WERI-Rb-1 (cell line): ENCODE results near the gene AOC1.

ENCODE experiments used
- DNase-seq: peaks from one replicate; pipeline ENCODE4 v3.0.0-alpha.2; 2020
- H3K27ac ChIP-seq: fragments of 250-450 bp; sonication (Bioruptor Pico); 2 replicates; pipeline ENCODE4 v1.5.1; 2020; ENCODE audit warnings: mild to moderate bottlenecking, moderate library complexity
- H3K27me3 ChIP-seq: fragments of 250-450 bp; sonication (Bioruptor Pico); 2 replicates; pipeline ENCODE4 v1.5.1; 2021; ENCODE audit warnings: mild to moderate bottlenecking, low read depth, moderate library complexity; ENCODE audit not compliant: insufficient read depth, severe bottlenecking
- H3K36me3 ChIP-seq: fragments of 250-450 bp; sonication (Bioruptor Pico); 2 replicates; pipeline ENCODE4 v1.5.1; 2020; ENCODE audit warnings: mild to moderate bottlenecking, moderate library complexity
- H3K4me3 ChIP-seq: 2 replicates; pipeline ENCODE4 v1.5.1; 2011; ENCODE audit warnings: low read depth, mild to moderate bottlenecking, control low read depth, low read length
- H3K9me3 ChIP-seq: fragments of 250-450 bp; sonication (Bioruptor Pico); 2 replicates; pipeline ENCODE4 v1.5.1; 2021; ENCODE audit warnings: mild to moderate bottlenecking, moderate library complexity; ENCODE audit not compliant: severe bottlenecking
- TF ChIP-seq, protein P1 (sequence below): IDR thresholded peaks from 2 replicates; pipeline ENCODE4 v1.5.1; 2011; ENCODE audit warnings: low read depth, mild to moderate bottlenecking, control low read depth, inconsistent platforms, low read length

Gene AOC1

DNA sequence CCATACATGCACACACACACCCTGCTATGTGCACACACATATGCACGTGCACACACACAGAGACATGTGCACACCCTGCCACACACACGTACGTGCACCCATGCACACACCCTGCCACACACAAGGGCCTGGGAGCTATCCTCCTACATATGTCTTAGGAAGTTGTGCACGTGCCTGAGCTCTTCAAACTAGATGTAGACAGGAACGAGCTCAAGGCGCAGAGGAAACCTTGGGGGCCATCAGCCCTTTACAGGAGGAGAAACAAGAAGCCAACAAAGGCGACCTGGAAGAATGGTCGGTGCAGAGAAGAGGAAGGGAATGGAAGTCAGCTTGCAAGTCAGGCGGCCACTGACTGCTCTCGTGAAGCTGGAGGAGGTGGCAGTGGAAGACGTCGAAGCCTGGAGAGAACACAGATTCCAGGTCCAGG, 58.7 kb downstream of the AOC1 start:
- no peak overlapping the region for H3K27ac ChIP-seq
- H3K36me3 ChIP-seq: no peaks in the 10 kb centered on the region
- no peaks in the 10 kb centered on the region for H3K9me3 ChIP-seq
- H3K27me3 ChIP-seq: no peaks in the 10 kb centered on the region
- DNase-seq: no peak
- TF ChIP-seq, protein P1, sequence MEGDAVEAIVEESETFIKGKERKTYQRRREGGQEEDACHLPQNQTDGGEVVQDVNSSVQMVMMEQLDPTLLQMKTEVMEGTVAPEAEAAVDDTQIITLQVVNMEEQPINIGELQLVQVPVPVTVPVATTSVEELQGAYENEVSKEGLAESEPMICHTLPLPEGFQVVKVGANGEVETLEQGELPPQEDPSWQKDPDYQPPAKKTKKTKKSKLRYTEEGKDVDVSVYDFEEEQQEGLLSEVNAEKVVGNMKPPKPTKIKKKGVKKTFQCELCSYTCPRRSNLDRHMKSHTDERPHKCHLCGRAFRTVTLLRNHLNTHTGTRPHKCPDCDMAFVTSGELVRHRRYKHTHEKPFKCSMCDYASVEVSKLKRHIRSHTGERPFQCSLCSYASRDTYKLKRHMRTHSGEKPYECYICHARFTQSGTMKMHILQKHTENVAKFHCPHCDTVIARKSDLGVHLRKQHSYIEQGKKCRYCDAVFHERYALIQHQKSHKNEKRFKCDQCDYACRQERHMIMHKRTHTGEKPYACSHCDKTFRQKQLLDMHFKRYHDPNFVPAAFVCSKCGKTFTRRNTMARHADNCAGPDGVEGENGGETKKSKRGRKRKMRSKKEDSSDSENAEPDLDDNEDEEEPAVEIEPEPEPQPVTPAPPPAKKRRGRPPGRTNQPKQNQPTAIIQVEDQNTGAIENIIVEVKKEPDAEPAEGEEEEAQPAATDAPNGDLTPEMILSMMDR: no peak
- no peak overlapping the region for H3K4me3 ChIP-seq
